K562 (cell line): Measurements from ENCODE around the gene PPP3CA. TPM values are rescaled to one million over a fixed set of nuclear protein-coding genes. Genes with fewer than 3 reads are reported as not detected.

Source experiments
- ATAC-seq: fragments of 200-7000 bp; cut with Tn5 transposase; 3 replicates; pipeline ENCODE4 v1.9.1; 2020; ENCODE audit warnings: moderate library complexity
- BruUV-seq: library from RNA; stranded (reverse); fragments of 400-500 nt; replicated peaks from 2 replicates; lab custom pipeline; 2021; lab: Mats Ljungman, UMichigan
- CTCF ChIA-PET: fragments of 300-600 bp; formaldehyde crosslinking; extraction: SDS; loops from one replicate; lab custom pipeline; 2021; ENCODE audit warnings: low intra/inter-chr PET ratio; lab: Yijun Ruan, JAX
- POLR2A ChIA-PET: fragments of 300-600, 350-650 bp; sonication (Branson Sonifier 250); formaldehyde crosslinking; extraction: SDS; loops from one replicate; lab custom pipeline; 2021; ENCODE audit warnings: antibody characterized with exemption, inconsistent platforms; lab: Yijun Ruan, JAX
- DNase-seq, 4 experiments: peaks; one replicate each; pipeline versions ENCODE4 v3.0.0 to v3.0.0-alpha.2; 2011 to 2018; ENCODE audit warnings: low spot score in 3 of 4, mixed read lengths in 3 of 4; ENCODE audit errors: extremely low read depth in 1 of 4
- FAIRE-seq: peaks from 2 replicates; lab custom pipeline; 2011; peaks lifted over from hg19 to GRCh38; lab: Jason Lieb, UNC
- H2AFZ ChIP-seq: 2 replicates; pipeline ENCODE4 v1.6.0; 2011; ENCODE audit warnings: low read depth, low read length, control low read depth, inconsistent platforms
- H3K27ac ChIP-seq: fragments of 200-600 bp; 3 replicates; pipeline ENCODE4 v1.8.0; 2011; ENCODE audit warnings: low read depth, mild to moderate bottlenecking, control low read depth, inconsistent platforms, low read length, moderate library complexity, mixed read lengths; ENCODE audit errors: extremely low read depth
- H3K27me3 ChIP-seq, 2 experiments: fragments of 300-600 bp in 1 of 2; 2 replicates in 1 of 2; 3 replicates in 1 of 2; pipeline versions ENCODE4 v1.6.0 to v1.8.0; 2011; ENCODE audit warnings: inconsistent platforms in 2 of 2, low read length in 2 of 2, mild to moderate bottlenecking in 1 of 2, mixed read lengths in 1 of 2, moderate library complexity in 1 of 2; ENCODE audit not compliant: control insufficient read depth in 2 of 2, insufficient read depth in 2 of 2
- H3K36me3 ChIP-seq: fragments of 300-600 bp; 3 replicates; pipeline ENCODE4 v1.8.0; 2011; ENCODE audit warnings: mild to moderate bottlenecking, low read length, inconsistent platforms; ENCODE audit not compliant: control insufficient read depth, insufficient read depth
- H3K4me1 ChIP-seq, 2 experiments: fragments of 200-600 bp in 1 of 2; replicated peaks in 1 of 2; 2 replicates in 1 of 2; 3 replicates in 1 of 2; pipeline versions ENCODE4 v1.5.1 to v1.8.0; 2011; ENCODE audit warnings: inconsistent platforms in 2 of 2, low read length in 2 of 2, mild to moderate bottlenecking in 1 of 2, mixed read lengths in 1 of 2, moderate library complexity in 1 of 2; ENCODE audit not compliant: control insufficient read depth in 2 of 2, insufficient read depth in 2 of 2
- H3K4me2 ChIP-seq: 2 replicates; pipeline ENCODE4 v1.6.1; 2011; ENCODE audit warnings: low read length, control low read depth, inconsistent platforms, mixed read lengths; ENCODE audit not compliant: insufficient read depth
- H3K4me3 ChIP-seq: fragments of 200-600 bp; sonication (generic), shearing (Covaris generic); 2 replicates; pipeline ENCODE4 v1.5.1; 2016; ENCODE audit warnings: control low read depth, inconsistent platforms
- H3K79me2 ChIP-seq: fragments of 200-600 bp; 3 replicates; pipeline ENCODE4 v1.8.0; 2011; ENCODE audit warnings: low read length, inconsistent platforms; ENCODE audit not compliant: control insufficient read depth, insufficient read depth
- H3K9ac ChIP-seq, 2 experiments: 2 replicates each; pipeline versions ENCODE4 v1.6.0 to v1.6.1; 2011; ENCODE audit warnings: low read depth in 2 of 2, low read length in 2 of 2, control low read depth in 1 of 2, inconsistent platforms in 1 of 2, mild to moderate bottlenecking in 1 of 2, mixed read lengths in 1 of 2; ENCODE audit not compliant: insufficient read depth in 1 of 2
- H3K9me1 ChIP-seq: one replicate; pipeline ENCODE4 v1.6.0; 2011; ENCODE audit warnings: inconsistent platforms, mild to moderate bottlenecking, low read length, moderate library complexity; ENCODE audit not compliant: control insufficient read depth, insufficient read depth
- H3K9me3 ChIP-seq: replicated peaks from 2 replicates; pipeline ENCODE4 v1.5.1; 2011; ENCODE audit warnings: low read depth, low read length, inconsistent platforms; ENCODE audit not compliant: control insufficient read depth, insufficient read depth
- H4K20me1 ChIP-seq: replicated peaks from 2 replicates; pipeline ENCODE4 v1.6.1; 2011; ENCODE audit warnings: low read length, inconsistent platforms, mixed read lengths; ENCODE audit not compliant: control insufficient read depth, insufficient read depth
- ARNT ChIP-seq, 2 experiments: fragments of 450-650 bp; IDR thresholded peaks; 2 replicates each; pipeline ENCODE4 v1.6.1; 2016; ENCODE audit warnings: mild to moderate bottlenecking in 1 of 2
- SMARCC2 ChIP-seq: fragments of 450-650 bp; IDR thresholded peaks from 2 replicates; pipeline ENCODE4 v1.6.1; 2017; ENCODE audit warnings: antibody characterized with exemption, moderate library complexity, mild to moderate bottlenecking, low read depth
- SP2 ChIP-seq: IDR thresholded peaks from 2 replicates; pipeline ENCODE4 v1.6.1; 2011; ENCODE audit warnings: mild to moderate bottlenecking, low read depth, low read length, moderate library complexity; ENCODE audit not compliant: poor library complexity, severe bottlenecking; ENCODE audit errors: extremely low read depth
- SRSF1 ChIP-seq: fragments of 200-400 bp; formaldehyde crosslinking; IDR thresholded peaks from 2 replicates; pipeline ENCODE4 v1.6.1; 2017; ENCODE audit warnings: mild to moderate bottlenecking, low read depth, low read length, moderate library complexity
- XRCC4 ChIP-seq: IDR thresholded peaks from one replicate; pipeline ENCODE4 v1.6.1; 2011; ENCODE audit not compliant: insufficient read depth, insufficient read length; ENCODE audit errors: extremely low read depth
- ZNF217 ChIP-seq: sonication (generic); formaldehyde crosslinking; IDR thresholded peaks from 2 replicates; pipeline ENCODE4 v1.8.0; 2022; ENCODE audit warnings: mild to moderate bottlenecking, missing genetic modification reagents
- ZNF280B ChIP-seq: fragments of 250-450 bp; sonication (Bioruptor Pico); IDR thresholded peaks from 2 replicates; pipeline ENCODE4 v1.5.1; 2021; ENCODE audit warnings: mild to moderate bottlenecking
- WGBS: fragments of 100-300 bp; shearing (Covaris generic); methylation state at CpG from one replicate; pipeline ENCODE4 v1.1.6; 2016; ENCODE audit warnings: low coverage, mixed read lengths; ENCODE audit not compliant: insufficient coverage; ENCODE audit errors: missing lambda C conversion rate; 5-methylcytosine and 5-hydroxymethylcytosine counted together
- in situ Hi-C: fragments of 300-500 bp; cut with MboI; formaldehyde crosslinking; loops from 4 replicates; pipeline ENCODE4 v1.15.0; 2018; ENCODE audit warnings: inconsistent platforms, mixed read lengths
- intact Hi-C: fragments of 100-400 bp; cut with micrococcal nuclease; formaldehyde crosslinking; loops from 2 replicates; pipeline ENCODE4 v1.14.2; 2022
- polyA plus RNA-seq, 8 experiments: library from polyadenylated mRNA; depleted of rRNA in 4 of 8; stranded (reverse) in 5 of 8; unstranded in 3 of 8; fragments of >200 nt; fragmentation: Nextera tagmentation in 2 of 8; fragmentation: Illumina TruSeq in 1 of 8; extraction: Ambion mirVana in 2 of 8; extraction: Trizol in 1 of 8; gene quantifications; 2 replicates each; pipeline versions ENCODE4 v1.2.1 to v1.2.3, GENCODE V29; 2011 to 2014; ENCODE audit warnings: inconsistent platforms in 1 of 8, missing spikeins in 1 of 8
- total RNA-seq, 7 experiments: library from RNA; depleted of rRNA in 6 of 7; stranded (reverse); fragments of >200 nt in 6 of 7; fragmentation: Illumina TruSeq in 2 of 7; extraction: Trizol in 2 of 7; gene quantifications; 2 replicates each; pipeline versions ENCODE4 v1.2.1 to v1.2.3, GENCODE V29; 2011 to 2021; ENCODE audit warnings: low replicate concordance in 1 of 7

Gene PPP3CA
- total and polyA plus RNA-seq, 9 of the 15 experiments (the other 6 are each of a cell fraction or from before 2014, with no cell fraction given): 0.94 to 3.2 (median 1.6) TPM

GRCh38 chr4:101264993-101265815 is 82.1 kb downstream of the PPP3CA start:
- H3K9me1 ChIP-seq: no peaks in the 10 kb centered on the region
- H3K79me2 ChIP-seq: no peaks in the 10 kb centered on the region
- H3K36me3 ChIP-seq: no peaks in the 10 kb centered on the region
- no peak overlapping the region for H3K9ac ChIP-seq
- no peaks in the 10 kb centered on the region for H3K27me3 ChIP-seq
- DNase-seq (no peak), ATAC-seq (no peak), FAIRE-seq (no peak)
- CTCF ChIA-PET: no interaction called here
- H3K4me1 ChIP-seq: no peaks in the 10 kb centered on the region
- no peaks in the 10 kb centered on the region for H3K9me3 ChIP-seq
- in situ Hi-C loops (no loop called here), intact Hi-C loops (no loop called here)
- no peaks in the 10 kb centered on the region for H4K20me1 ChIP-seq
- BruUV-seq: no TSS peak
- 5% methylated on average over 2 of the region's 2 CpGs for WGBS
- POLR2A ChIA-PET: no interaction called here
- H3K27ac ChIP-seq: no peak overlapping the region
- H3K4me2 ChIP-seq: no peak overlapping the region
- no peak overlapping the region for H3K4me3 ChIP-seq
- TF ChIP-seq SP2: no peak
- no peak overlapping the region for H2AFZ ChIP-seq

GRCh38 chr4:101264512-101264911 is 82.8 kb downstream of the PPP3CA start:
- H4K20me1 ChIP-seq: no peaks in the 10 kb centered on the region
- H3K9me1 ChIP-seq: no peaks in the 10 kb centered on the region
- no peak for FAIRE-seq
- no peaks in the 10 kb centered on the region for H3K36me3 ChIP-seq
- H3K4me2 ChIP-seq: no peak overlapping the region
- ChIA-PET CTCF (no interaction called here), POLR2A (no interaction called here)
- H3K9ac ChIP-seq: no peak overlapping the region
- in situ Hi-C loops (no loop called here), intact Hi-C loops (no loop called here)
- H3K79me2 ChIP-seq: no peaks in the 10 kb centered on the region
- TF ChIP-seq XRCC4 (no peak), SMARCC2 (no peak), ARNT (IDR thresholded peaks at IDR 0.05) (no peak), SRSF1 (no peak), ZNF217 (CRISPR knock-in tag) (no peak), ZNF280B (CRISPR knock-in tag) (no peak)
- H3K27me3 ChIP-seq: no peaks in the 10 kb centered on the region
- no peaks in the 10 kb centered on the region for H3K4me1 ChIP-seq
- no peak overlapping the region for H3K4me3 ChIP-seq
- no peak overlapping the region for H2AFZ ChIP-seq
- no peak overlapping the region for H3K27ac ChIP-seq
- no peak for DNase-seq
- no TSS peak for BruUV-seq
- ATAC-seq: no peak
- H3K9me3 ChIP-seq: no peaks in the 10 kb centered on the region
